GM21737 (cell line): ENCODE results near the gene OSBP.
"Not testable (repeated sequence)": the region's sequence is repeated elsewhere in the genome, so short reads cannot be mapped to it uniquely, and the experiment has no call there.

ENCODE experiments used
- ATAC-seq: cut with Tn5 transposase; IDR thresholded peaks from one replicate; pipeline ENCODE4 v1.9.1; 2021; ENCODE audit warnings: mild to moderate bottlenecking, moderate library complexity; ENCODE audit not compliant: unreplicated experiment

Gene OSBP

DNA sequence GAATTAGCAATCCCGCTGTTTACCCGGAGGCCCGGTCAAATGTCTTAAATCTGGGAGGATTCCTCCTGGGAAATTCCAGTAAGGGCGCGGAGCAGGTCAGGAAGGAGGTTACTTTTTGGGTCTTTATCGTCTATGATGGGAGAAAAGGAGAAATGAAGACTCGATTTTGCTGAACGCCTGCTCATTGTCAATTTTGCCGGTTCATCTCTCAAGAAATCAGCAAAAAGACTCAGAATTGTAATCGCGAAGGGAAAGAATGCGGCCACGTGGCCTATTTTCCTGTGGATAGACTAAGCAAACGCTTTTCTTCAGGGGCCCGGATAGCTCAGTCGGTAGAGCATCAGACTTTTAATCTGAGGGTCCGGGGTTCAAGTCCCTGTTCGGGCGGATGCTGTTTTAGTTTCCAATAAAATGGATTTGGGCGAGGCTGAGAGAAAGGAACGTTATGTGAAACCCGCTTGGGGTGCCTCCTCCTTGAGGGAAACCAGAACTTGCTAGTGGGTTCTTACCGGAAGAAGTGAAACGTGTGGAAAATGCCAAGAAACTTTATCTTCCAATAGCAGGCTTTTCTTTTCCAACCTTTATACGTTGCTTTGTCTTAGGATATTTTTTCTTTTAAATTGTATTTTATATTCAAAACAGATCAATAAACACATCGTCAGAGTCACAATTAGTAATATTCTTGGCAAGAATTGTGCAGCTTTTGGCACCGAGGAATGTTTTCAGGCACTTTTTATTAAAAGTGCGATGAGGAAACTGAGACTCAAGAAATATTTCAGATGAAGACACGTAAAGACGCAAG, 59.3 kb downstream of the OSBP start:
- ATAC-seq, result no peak

DNA sequence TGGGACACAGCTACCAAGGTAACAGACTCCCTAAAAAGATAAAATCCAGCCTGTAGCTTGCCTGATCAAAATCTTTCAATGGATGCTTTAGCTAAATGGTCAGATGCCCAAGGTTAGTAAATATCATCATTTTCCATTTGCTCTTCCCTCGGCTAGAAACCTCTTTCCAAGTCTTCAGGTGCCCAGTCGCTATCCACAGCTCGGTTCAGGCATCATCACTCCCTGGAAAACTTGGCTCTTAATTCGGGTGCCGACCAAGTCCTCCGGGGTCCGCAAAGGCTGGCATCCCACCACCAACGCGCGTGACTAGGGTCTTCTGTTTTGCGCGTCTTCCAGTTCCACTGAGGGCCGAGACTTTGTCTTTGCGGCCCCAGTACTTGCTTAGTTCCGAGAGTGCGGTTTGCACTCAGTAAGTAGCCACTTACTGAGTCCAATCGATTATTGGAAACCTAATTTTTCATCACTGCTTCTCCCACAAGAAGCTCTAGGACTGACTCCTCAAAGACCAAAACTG, 59.9 kb downstream of the OSBP start:
- no peak for ATAC-seq

DNA sequence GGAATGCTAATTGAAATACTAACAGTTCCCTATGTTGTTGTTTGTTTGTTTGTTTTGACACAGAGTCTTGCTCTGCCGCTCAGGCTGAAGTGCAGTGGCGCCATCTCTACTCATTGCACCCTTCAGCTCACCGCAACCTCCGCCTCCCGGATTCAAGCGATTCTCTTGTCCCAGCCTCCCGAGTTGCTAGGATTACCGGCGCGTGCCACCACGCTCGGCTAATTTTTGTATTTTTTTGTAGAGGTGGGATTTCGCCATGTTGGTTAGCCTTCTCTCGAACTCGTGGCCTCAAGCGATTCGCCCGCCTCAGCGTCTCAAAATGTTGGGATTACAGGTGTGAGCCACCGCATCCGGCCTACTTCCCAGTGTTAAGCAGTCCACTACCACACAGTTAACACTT, 62.3 kb downstream of the OSBP start:
- no peak for ATAC-seq

DNA sequence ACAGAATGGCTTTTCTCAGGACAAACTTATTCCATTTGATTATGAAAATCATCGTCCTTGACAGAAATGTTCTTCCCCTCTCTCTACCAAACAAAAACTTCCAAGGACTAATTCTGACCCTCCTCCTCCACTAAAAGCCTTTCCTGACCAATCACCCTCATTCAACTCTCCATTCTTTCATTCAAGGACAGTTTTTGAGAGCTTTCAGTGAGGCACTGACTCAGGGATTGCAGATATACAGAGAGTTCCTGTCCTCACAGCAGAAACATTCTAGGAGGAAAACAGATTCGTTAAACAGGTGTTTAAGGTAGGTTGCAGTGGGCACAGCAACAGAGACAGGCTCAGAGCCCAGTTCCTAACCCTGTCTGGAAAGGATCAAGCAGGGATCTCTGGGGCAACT, 62.7 kb downstream of the OSBP start:
- ATAC-seq, result no peak

DNA sequence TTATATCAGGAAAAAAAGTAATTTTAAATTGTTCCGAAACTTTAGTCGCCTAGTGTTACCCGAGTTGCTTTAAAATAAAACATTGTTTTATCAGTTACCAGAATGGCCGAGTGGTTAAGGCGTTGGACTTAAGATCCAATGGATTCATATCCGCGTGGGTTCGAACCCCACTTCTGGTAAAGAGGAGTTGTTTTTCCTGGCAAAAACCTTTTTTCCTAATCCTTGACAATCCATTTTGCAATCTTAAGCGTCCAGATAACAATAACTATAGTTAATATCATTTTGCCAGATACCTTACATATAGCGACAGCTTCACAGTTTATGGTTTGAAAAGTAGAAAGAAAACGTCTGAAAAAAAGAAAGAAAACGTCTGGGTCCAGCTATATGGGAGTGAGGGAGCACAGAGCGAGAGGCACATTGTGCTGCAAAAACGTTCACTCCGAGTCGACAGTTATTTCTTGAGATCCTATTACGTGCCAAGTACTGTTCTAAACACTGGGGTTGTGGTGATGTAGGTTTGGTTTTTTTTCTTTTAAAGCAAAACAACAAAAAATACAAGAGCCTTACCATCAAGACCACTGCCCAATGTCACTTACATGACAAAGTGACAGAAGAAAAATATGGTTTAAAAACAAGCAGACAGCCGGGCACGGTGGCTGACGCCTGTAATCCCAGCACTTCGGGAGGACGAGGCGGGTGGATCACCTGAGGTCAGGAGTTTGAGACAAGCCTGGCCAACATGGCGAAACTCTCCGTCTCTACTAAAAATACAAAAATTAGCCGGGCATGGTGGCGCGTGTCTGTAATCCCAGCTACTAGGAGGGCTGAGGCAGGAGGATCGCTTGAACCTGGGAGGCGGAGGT, 63.7 kb downstream of the OSBP start:
- no peak for ATAC-seq

DNA sequence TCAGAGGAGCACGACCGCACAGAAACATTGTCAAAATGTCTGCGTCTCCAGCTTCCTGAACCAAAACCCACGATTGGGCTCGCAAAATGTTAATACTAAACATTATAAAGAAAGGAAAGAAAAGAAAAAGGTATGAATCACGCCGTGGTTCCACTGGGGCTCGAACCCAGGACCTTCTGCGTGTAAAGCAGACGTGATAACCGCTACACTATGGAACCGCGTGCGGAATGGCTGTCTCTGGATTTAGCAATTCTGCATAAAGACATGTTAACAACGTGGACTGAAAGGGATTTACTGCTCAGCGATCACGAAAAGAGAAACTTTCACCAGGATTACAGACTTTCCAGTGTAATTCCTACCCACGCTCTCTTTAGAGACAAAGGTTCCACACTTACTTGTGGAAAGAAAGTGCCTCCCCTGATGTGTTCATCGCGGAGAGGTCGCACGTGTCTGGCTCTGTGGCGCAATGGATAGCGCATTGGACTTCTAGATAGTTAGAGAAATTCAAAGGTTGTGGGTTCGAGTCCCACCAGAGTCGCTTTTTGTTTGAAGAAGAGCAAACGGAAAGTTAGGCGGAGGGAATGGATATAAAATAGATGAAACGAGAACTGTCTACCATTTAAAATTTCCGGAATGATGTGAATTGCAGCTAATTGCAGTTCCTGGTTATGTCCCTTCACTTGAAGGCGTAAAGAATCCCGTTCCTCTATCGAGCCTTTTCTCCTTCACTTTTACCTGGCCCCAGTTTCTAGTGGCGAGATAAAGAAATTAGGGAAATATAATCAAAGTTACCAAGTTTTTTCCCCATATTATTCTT, 64.5 kb downstream of the OSBP start:
- ATAC-seq, result peak; percentile 45

DNA sequence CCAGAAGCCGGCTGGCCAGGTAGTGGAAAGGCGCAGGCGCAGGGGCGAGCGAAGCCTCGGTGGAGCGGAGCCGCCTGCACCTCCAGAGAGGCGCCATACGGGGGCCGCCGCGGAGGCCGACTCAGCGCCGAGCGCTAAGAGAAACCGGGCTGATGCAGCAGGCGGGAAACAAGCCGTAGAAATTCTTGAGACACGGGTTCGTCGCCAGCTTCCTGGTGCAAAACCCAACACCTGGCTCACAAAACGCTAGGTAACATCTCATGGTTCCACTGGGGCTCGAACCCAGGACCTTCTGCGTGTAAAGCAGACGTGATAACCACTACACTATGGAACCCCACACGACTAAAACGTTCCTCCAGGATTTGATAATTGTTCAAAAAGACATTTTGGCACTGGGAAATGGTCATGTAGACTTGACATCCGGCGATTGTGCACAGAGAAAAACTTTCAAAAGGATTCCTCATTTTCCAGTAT, 65.2 kb downstream of the OSBP start:
- ATAC-seq, result peak; percentile 89

DNA sequence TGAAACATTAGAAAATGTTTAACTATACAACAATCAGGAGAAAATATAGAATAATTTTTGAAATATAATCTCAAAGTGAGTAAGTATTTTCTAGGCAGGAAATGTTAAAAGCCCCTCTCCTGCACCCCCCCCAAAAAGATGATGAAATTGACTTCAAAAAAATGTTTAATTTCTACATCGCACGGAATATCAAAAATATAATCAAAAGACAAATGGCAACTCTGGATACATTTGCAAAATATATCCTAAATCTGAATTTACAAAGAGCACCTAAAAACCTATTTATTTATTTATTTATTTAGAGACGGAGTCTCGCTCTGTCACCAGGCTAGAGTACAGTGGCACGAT, 67.3 kb downstream of the OSBP start:
- no peak for ATAC-seq

DNA sequence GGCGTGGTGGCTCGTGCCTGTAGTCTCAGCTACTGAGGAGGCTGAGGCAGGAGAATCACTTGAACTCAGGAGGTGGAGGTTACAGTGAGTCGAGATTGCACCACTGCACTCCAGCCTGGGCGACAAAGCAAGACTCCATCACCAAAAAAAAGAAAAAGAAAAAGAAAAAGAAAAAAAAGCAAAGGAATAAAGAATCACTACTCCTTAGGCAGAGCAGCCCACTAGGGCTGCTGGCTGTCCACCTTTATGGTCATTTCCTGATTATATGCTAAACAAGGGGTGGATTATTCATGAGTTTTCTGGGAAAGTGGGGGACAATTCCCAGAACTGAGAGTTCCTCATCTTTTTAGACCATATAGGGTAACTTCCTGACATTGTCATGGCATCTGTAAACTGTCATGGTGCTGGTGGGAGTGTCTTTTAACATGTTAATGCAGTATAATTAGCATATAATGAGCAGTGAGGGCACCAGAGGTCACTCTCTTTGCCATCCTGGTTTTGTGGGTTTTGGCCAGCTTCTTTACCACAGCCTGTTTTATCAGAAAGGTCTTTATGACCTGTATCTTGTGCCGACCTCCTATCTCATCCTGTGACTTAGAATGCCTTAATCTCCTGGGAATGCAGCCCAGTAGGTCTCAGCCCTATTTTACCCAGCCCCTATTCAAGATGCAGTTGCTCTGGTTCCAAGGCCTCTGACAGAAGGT, 67.8 kb downstream of the OSBP start:
- ATAC-seq, result not testable (repeated sequence)

DNA sequence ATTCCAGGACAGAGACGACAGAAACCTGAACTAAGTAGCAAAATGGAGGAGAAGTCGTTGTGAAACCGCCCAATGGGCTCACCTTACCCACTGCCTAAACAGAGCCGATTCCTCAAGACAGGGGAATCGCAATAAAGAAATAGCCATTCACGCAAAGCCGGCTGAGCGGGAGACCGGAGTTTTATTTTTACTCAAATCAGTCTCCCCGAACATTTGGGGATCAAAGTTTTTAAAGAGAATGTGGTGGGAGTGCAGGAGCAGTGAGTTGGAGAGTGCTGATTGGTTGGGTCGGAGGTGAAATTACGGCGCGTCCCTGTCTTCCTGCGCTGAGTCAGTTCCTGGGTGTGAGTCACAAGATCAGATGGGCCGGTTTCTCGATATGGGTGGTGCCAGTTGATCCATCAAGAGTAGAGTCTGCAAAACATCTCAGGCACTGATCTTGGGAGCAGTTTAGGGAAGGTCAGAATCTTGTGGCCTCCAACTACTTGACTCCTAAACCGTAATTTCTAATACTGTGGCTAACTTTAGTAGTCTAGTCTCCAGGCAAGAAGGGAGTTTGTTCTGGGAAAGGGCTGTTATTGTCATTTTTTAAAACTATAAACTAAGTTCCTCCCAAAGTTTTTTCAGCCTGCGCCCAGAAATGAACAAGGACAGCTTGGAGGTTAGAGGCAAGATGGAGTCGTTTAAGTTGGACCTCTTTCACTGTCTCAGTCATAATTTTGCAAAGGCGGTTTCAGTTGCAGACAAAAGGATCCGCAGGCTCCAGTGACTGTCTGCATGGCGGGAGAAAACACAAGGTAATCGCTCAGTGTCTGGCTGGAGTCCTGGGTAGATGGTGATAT, 70.2 kb downstream of the OSBP start:
- ATAC-seq, result no peak

DNA sequence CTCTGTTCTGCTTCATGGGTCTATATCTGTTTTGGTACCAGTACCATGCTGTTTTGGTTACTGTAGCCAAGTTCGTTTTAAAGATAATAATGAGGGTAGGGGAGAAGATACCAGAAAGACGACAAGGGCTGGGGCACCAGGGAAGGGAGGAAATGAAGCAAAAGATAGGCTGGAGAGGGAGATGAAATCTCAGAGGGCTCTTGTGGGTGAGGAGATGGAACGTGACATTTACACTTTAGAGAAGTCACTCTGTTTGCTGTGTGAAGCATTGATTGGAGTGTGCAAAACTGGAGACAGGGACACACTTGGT, 70.8 kb downstream of the OSBP start:
- no peak for ATAC-seq

DNA sequence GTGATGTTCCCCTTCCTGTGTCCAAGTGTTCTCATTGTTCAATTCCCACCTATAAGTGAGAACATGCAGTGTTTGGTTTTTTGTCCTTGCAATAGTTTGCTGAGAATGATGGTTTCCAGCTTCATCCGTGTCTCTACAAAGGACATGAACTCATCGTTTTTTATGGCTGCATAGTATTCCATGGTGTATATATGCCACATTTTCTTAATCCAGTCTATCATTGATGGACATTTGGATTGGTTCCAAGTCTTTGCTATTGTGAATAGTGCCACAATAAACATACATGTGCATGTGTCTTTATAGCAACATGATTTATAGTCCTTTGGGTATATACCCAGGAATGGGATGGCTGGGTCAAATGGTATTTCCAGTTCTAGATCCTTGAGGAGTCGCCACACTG, 71.9 kb downstream of the OSBP start:
- ATAC-seq, result not testable (repeated sequence)

DNA sequence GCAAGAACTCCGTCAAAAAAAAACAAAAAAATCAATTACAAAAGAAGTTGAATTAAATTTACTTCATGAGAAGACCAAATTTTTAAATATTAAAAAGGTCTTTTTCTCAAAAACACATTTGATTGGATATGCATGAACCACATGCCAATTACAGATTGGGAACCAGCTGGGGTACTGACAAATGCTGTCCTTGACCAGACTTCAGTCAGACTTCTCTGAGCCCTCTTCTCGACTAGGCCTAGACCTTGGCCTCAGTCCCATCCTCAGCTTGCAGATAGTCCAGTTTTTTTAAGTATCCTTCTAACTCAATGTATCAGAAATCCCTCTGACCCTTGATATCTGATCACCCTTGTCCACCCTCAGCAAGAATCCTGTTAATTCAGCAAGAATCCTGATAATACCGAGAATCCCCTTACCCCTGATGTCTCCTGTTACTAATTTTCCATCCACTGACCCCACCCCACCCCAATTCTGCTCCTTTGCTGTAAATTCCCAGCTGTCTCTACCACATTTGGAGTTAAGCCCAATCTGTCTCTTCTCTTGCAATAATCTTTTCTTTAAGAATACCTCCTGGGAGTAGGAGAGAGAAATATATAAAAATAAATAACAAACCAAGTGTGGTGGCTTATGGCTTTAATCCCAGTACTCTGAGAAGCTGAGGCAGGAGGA, 73.3 kb downstream of the OSBP start:
- ATAC-seq, result no peak

DNA sequence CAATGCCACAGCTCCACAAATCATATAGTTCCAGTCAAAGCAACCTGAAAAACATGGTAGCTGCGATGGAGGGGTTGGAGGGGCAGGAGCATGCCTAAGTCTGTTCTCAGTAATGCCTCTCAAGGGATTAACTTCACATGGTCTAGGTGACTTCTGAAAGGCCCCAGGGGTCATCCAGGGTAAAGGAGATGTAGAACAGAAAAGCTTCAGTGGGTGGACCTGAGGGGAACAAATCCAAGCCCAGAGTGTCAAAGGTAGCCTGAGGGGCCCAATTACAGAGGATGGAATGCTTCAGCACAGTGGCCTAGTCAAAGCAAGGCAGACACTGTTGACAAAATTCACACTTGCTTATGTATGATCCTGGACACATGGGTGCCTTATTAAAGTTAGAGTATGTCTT, 80.9 kb downstream of the OSBP start:
- no peak for ATAC-seq

DNA sequence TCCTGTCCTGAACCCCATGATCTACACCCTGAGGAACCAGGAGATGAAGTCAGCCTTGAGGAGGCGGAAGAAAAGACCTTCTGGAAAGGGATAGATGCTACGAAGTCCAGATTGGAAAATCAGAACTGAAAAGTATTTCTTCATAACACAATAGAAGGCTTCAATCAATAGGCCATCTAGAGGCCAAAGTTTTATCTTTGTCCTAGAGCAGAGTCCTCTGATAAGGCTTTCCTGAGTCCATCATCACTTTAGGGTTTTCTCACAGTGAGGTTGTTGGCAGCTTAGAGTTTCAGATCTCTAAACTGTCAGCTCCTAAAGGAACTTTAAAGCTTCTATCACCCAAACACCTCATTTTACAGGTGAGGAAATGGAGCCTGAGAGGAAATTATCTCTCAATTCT, 83.0 kb downstream of the OSBP start:
- no peak for ATAC-seq

DNA sequence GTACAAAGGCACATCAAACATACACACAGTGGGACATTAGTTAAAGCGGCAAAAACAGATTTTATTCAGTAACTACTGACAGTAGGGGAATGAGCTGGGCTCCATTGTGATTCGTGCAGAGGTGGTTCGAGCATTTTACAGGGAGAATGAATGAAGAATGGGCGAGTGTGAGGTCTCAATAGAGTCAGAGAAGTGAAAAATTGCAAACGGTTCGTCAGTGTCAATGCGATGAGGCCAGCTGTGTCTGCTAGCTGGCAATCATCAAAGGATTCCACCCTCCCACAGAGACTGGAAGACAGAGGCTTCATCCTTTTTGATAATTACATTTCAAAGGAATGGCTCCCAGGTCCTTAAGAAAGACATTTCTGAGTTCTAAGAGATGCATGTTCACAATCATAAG, 86.9 kb downstream of the OSBP start:
- ATAC-seq, result no peak
